HCT116 (cell line): ENCODE results near the gene GCN1. TPM values are rescaled to one million over a fixed set of nuclear protein-coding genes. Genes with fewer than 3 reads are reported as not detected.

Experiments
- ATAC-seq: fragments of 200-7000 bp; cut with Tn5 transposase; 2 replicates; pipeline ENCODE4 v1.9.1; 2020; ENCODE audit warnings: mild to moderate bottlenecking, moderate library complexity
- BruUV-seq: library from RNA; stranded (reverse); fragments of 400-500 nt; replicated peaks from 2 replicates; lab custom pipeline; 2021; lab: Mats Ljungman, UMichigan
- CTCF ChIA-PET: fragments of 300-600 bp; sonication (Branson Sonifier 250); formaldehyde crosslinking; loops from one replicate; lab custom pipeline; 2021; ENCODE audit warnings: antibody characterized with exemption; lab: Charles Lee
- POLR2A ChIA-PET: fragments of 300-600, 350-600 bp; sonication (Branson Sonifier 250); formaldehyde crosslinking; loops from one replicate; lab custom pipeline; 2021; ENCODE audit warnings: antibody characterized with exemption; lab: Charles Lee
- RAD21 ChIA-PET, 2 experiments: fragments of 300-600 bp; sonication (Branson Sonifier 250); formaldehyde crosslinking; loops; one replicate each; lab custom pipeline; 2023; ENCODE audit warnings: low total read pairs in 2 of 2; ENCODE audit not compliant: uncharacterized antibody in 2 of 2, unreplicated experiment in 2 of 2, low non-redundant PET in 1 of 2; lab: Charles Lee
- DNase-seq: peaks from one replicate; pipeline ENCODE4 v3.0.0-alpha.2; 2010; ENCODE audit warnings: low read depth, low spot score
- H2AFZ ChIP-seq: fragments of 200-600 bp; shearing (Covaris generic), sonication (generic); 2 replicates; pipeline ENCODE4 v1.6.1; 2017; ENCODE audit warnings: low read depth, mixed run types, mixed read lengths, antibody characterized with exemption, low read length; ENCODE audit not compliant: poor library complexity, severe bottlenecking
- H3K27ac ChIP-seq: 2 replicates; pipeline ENCODE4 v1.5.1; 2012; ENCODE audit warnings: low read depth, low read length
- H3K27me3 ChIP-seq: fragments of 200-600 bp; sonication (generic); 2 replicates; pipeline ENCODE4 v1.6.1; 2016; ENCODE audit warnings: mixed run types, low read length, mixed read lengths; ENCODE audit not compliant: insufficient read depth
- H3K36me3 ChIP-seq, 2 experiments: fragments of 200-500 bp in 1 of 2; fragments of 200-600 bp in 1 of 2; sonication (Bioruptor generic) in 1 of 2; sonication (generic) in 1 of 2; 2 replicates each; pipeline versions ENCODE4 v1.5.1 to v1.6.1; 2014 to 2016; ENCODE audit warnings: low read length in 2 of 2, inconsistent platforms in 1 of 2, mixed read lengths in 1 of 2, mixed run types in 1 of 2; ENCODE audit not compliant: insufficient read depth in 2 of 2, control insufficient read depth in 1 of 2
- H3K4me1 ChIP-seq, 2 experiments: fragments of 200-600 bp in 1 of 2; sonication (generic) in 1 of 2; 2 replicates each; pipeline versions ENCODE4 v1.5.1 to v1.6.1; 2012 to 2017; ENCODE audit warnings: low read length in 2 of 2, inconsistent platforms in 1 of 2, mild to moderate bottlenecking in 1 of 2, mixed read lengths in 1 of 2, mixed run types in 1 of 2, moderate library complexity in 1 of 2; ENCODE audit not compliant: insufficient read depth in 2 of 2, control insufficient read depth in 1 of 2
- H3K4me2 ChIP-seq: fragments of 200-600 bp; sonication (generic); 2 replicates; pipeline ENCODE4 v1.6.1; 2017; ENCODE audit warnings: mixed run types, low read length, mixed read lengths
- H3K4me3 ChIP-seq, 2 experiments: fragments of 200-600 bp in 1 of 2; sonication (generic) in 1 of 2; replicated peaks in 1 of 2; 2 replicates each; pipeline ENCODE4 v1.5.1; 2011 to 2016; ENCODE audit warnings: low read length in 2 of 2, control low read depth in 1 of 2, low read depth in 1 of 2, mild to moderate bottlenecking in 1 of 2, mixed read lengths in 1 of 2, mixed run types in 1 of 2
- H3K79me2 ChIP-seq: fragments of 200-600 bp; sonication (generic); 2 replicates; pipeline ENCODE4 v1.6.1; 2017; ENCODE audit warnings: mild to moderate bottlenecking, mixed run types, low read length, moderate library complexity, mixed read lengths; ENCODE audit not compliant: insufficient read depth
- H3K9ac ChIP-seq: fragments of 200-600 bp; sonication (generic); 2 replicates; pipeline ENCODE4 v1.6.1; 2016; ENCODE audit warnings: low read length, mixed read lengths
- H3K9me2 ChIP-seq: fragments of 200-600 bp; sonication (generic), shearing (Covaris generic); 2 replicates; pipeline ENCODE4 v1.6.1; 2017; ENCODE audit warnings: mixed run types, mild to moderate bottlenecking, moderate library complexity; ENCODE audit not compliant: insufficient read depth
- H3K9me3 ChIP-seq, 2 experiments: fragments of 200-500 bp in 1 of 2; fragments of 200-600 bp in 1 of 2; sonication (Bioruptor generic) in 1 of 2; sonication (generic) in 1 of 2; 2 replicates each; pipeline ENCODE4 v1.6.1; 2014 to 2017; ENCODE audit warnings: low read length in 2 of 2, mixed read lengths in 2 of 2, inconsistent platforms in 1 of 2, low read depth in 1 of 2, mild to moderate bottlenecking in 1 of 2, mixed run types in 1 of 2, moderate library complexity in 1 of 2; ENCODE audit not compliant: control insufficient read depth in 1 of 2, insufficient read depth in 1 of 2
- H4K20me1 ChIP-seq: fragments of 200-600 bp; sonication (generic), shearing (Covaris generic); 2 replicates; pipeline ENCODE4 v1.6.1; 2017; ENCODE audit warnings: mixed run types, mild to moderate bottlenecking, moderate library complexity; ENCODE audit not compliant: insufficient read depth
- CBX3 ChIP-seq: IDR thresholded peaks from 2 replicates; pipeline ENCODE4 v1.6.1; 2012; ENCODE audit warnings: low read depth
- EGR1 ChIP-seq: IDR thresholded peaks from 2 replicates; pipeline ENCODE4 v1.6.1; 2012; ENCODE audit warnings: low read depth
- EZH2phosphoT487 ChIP-seq: fragments of 200-600 bp; IDR thresholded peaks from 2 replicates; pipeline ENCODE4 v1.6.1; 2018; ENCODE audit warnings: antibody characterized with exemption, borderline replicate concordance
- JUND ChIP-seq: IDR thresholded peaks from 2 replicates; pipeline ENCODE4 v1.6.1; 2012
- SIN3A ChIP-seq: IDR thresholded peaks from 2 replicates; pipeline ENCODE4 v1.6.1; 2012; ENCODE audit warnings: low read depth
- YY1 ChIP-seq: IDR thresholded peaks from 2 replicates; pipeline ENCODE4 v1.6.1; 2011; ENCODE audit warnings: low read length, low read depth, moderate library complexity, mild to moderate bottlenecking; ENCODE audit not compliant: insufficient replicate concordance; ENCODE audit errors: extremely low read depth
- intact Hi-C: fragments of 100-400 bp; cut with micrococcal nuclease; formaldehyde crosslinking; loops from 2 replicates; pipeline ENCODE4 v1.10.0; 2022
- total RNA-seq: library from RNA; stranded (reverse); gene quantifications from one replicate; pipeline ENCODE4 v1.2.1, GENCODE V29; 2021; ENCODE audit not compliant: unreplicated experiment
- TF ChIP-seq, protein P1 (sequence below): IDR thresholded peaks from 2 replicates; pipeline ENCODE4 v1.6.1; 2012; ENCODE audit warnings: low read depth
- TF ChIP-seq, protein P2 (sequence below): IDR thresholded peaks from 2 replicates; pipeline ENCODE4 v1.6.1; 2012
- TF ChIP-seq, protein P3 (sequence below): IDR thresholded peaks from 2 replicates; pipeline ENCODE4 v1.6.1; 2011; ENCODE audit warnings: mild to moderate bottlenecking, low read length, moderate library complexity; ENCODE audit not compliant: insufficient replicate concordance; ENCODE audit errors: extremely low read depth
- TF ChIP-seq, protein P4 (sequence below): IDR thresholded peaks from 2 replicates; pipeline ENCODE4 v1.6.1; 2012
- TF ChIP-seq, protein P5 (sequence below), 3 experiments: fragments of 200-600 bp in 1 of 3; sonication (generic) in 1 of 3; IDR thresholded peaks in 2 of 3; conservative IDR thresholded peaks in 1 of 3; 2 replicates each; pipeline ENCODE4 v1.5.1; 2012 to 2017; ENCODE audit warnings: low read depth in 2 of 3, low read length in 2 of 3, antibody characterized with exemption in 1 of 3, borderline replicate concordance in 1 of 3, control low read depth in 1 of 3, mild to moderate bottlenecking in 1 of 3, mixed read lengths in 1 of 3, mixed run types in 1 of 3, moderate library complexity in 1 of 3; ENCODE audit not compliant: insufficient read depth in 1 of 3

The GCN1 gene
- total RNA-seq, 1 experiment from 2014 or later = 184 TPM

DNA sequence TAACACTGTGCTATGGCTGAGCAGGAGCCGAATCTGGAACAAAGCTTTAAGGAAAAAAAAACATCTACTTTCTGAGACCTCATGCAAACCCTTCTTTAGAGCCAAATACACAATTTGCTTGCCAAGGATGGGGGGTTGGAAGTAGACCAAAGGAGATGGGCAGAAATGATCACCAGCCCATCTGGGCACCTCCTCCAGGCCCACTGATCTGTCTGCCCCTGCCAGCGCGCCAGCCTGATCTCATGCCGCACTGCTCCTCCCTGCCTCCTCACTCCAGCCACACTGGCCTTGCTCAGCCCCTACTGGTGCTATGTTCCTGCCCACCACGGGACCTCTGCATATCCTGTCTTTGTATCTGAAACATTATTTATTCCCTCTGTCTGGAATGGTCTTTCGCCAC, 53.2 kb downstream of the GCN1 start:
- POLR2A ChIA-PET = no interaction called here
- Histone ChIP-seq H3K4me3 (no peak overlapping the region), H3K79me2 (peaks cover 4% of the 10 kb centered on the region; the same call in 1 of the 2 replicates), H3K4me2 (no peak overlapping the region), H3K27ac (no peak overlapping the region), H3K9me2 (no peaks in the 10 kb centered on the region), H3K27me3 (no peaks in the 10 kb centered on the region), H3K4me1 (no peaks in the 10 kb centered on the region), H2AFZ (no peak overlapping the region), H3K36me3 (peaks cover 67 to 79% of the 10 kb centered on the region in 2 experiments), H3K9ac (no peak overlapping the region), H4K20me1 (no peaks in the 10 kb centered on the region), H3K9me3 (no peaks in the 10 kb centered on the region)
- RAD21 ChIA-PET = no interaction called here
- no peak for DNase-seq
- no peak for ATAC-seq
- CTCF ChIA-PET = no interaction called here
- BruUV-seq = TSS peak; percentile 9
- intact Hi-C loops = no loop called here
- TF ChIP-seq JUND (no peak), CBX3 (no peak), EGR1 (no peak), EZH2phosphoT487 (no peak), SIN3A (no peak), YY1 (no peak)
- TF ChIP-seq, protein P1, sequence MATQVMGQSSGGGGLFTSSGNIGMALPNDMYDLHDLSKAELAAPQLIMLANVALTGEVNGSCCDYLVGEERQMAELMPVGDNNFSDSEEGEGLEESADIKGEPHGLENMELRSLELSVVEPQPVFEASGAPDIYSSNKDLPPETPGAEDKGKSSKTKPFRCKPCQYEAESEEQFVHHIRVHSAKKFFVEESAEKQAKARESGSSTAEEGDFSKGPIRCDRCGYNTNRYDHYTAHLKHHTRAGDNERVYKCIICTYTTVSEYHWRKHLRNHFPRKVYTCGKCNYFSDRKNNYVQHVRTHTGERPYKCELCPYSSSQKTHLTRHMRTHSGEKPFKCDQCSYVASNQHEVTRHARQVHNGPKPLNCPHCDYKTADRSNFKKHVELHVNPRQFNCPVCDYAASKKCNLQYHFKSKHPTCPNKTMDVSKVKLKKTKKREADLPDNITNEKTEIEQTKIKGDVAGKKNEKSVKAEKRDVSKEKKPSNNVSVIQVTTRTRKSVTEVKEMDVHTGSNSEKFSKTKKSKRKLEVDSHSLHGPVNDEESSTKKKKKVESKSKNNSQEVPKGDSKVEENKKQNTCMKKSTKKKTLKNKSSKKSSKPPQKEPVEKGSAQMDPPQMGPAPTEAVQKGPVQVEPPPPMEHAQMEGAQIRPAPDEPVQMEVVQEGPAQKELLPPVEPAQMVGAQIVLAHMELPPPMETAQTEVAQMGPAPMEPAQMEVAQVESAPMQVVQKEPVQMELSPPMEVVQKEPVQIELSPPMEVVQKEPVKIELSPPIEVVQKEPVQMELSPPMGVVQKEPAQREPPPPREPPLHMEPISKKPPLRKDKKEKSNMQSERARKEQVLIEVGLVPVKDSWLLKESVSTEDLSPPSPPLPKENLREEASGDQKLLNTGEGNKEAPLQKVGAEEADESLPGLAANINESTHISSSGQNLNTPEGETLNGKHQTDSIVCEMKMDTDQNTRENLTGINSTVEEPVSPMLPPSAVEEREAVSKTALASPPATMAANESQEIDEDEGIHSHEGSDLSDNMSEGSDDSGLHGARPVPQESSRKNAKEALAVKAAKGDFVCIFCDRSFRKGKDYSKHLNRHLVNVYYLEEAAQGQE = no peak
- TF ChIP-seq, protein P2, sequence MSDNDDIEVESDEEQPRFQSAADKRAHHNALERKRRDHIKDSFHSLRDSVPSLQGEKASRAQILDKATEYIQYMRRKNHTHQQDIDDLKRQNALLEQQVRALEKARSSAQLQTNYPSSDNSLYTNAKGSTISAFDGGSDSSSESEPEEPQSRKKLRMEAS = no peak
- TF ChIP-seq, protein P3, sequence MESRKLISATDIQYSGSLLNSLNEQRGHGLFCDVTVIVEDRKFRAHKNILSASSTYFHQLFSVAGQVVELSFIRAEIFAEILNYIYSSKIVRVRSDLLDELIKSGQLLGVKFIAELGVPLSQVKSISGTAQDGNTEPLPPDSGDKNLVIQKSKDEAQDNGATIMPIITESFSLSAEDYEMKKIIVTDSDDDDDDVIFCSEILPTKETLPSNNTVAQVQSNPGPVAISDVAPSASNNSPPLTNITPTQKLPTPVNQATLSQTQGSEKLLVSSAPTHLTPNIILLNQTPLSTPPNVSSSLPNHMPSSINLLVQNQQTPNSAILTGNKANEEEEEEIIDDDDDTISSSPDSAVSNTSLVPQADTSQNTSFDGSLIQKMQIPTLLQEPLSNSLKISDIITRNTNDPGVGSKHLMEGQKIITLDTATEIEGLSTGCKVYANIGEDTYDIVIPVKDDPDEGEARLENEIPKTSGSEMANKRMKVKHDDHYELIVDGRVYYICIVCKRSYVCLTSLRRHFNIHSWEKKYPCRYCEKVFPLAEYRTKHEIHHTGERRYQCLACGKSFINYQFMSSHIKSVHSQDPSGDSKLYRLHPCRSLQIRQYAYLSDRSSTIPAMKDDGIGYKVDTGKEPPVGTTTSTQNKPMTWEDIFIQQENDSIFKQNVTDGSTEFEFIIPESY = no peak
- TF ChIP-seq, protein P4, sequence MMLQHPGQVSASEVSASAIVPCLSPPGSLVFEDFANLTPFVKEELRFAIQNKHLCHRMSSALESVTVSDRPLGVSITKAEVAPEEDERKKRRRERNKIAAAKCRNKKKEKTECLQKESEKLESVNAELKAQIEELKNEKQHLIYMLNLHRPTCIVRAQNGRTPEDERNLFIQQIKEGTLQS = no peak
- TF ChIP-seq, protein P5, sequence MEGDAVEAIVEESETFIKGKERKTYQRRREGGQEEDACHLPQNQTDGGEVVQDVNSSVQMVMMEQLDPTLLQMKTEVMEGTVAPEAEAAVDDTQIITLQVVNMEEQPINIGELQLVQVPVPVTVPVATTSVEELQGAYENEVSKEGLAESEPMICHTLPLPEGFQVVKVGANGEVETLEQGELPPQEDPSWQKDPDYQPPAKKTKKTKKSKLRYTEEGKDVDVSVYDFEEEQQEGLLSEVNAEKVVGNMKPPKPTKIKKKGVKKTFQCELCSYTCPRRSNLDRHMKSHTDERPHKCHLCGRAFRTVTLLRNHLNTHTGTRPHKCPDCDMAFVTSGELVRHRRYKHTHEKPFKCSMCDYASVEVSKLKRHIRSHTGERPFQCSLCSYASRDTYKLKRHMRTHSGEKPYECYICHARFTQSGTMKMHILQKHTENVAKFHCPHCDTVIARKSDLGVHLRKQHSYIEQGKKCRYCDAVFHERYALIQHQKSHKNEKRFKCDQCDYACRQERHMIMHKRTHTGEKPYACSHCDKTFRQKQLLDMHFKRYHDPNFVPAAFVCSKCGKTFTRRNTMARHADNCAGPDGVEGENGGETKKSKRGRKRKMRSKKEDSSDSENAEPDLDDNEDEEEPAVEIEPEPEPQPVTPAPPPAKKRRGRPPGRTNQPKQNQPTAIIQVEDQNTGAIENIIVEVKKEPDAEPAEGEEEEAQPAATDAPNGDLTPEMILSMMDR (IDR thresholded peaks at IDR 0.05 in 2 of 3, conservative IDR thresholded peaks at IDR 0.05 in 1 of 3; ENCODE audit: borderline replicate concordance in 1 of 3, insufficient read depth in 1 of 3, low read depth in 2 of 3, low read length in 2 of 3) = no peak
- TF ChIP-seq, all 23 proteins: peak for 0
